Stimulated activated CD4-positive, alpha-beta T cell treated with anti-CD3 and anti-CD28 coated beads, Interleukin-2, amount 100 ng/mL, for 24 hours (primary cell): Measurements from ENCODE around the gene FBXO21.
A peak's percentile ranks its signal among the peaks of the same experiment; 100 is the strongest.
"Not testable (repeated sequence)": the region's sequence is repeated elsewhere in the genome, so short reads cannot be mapped to it uniquely, and the experiment has no call there.

ENCODE experiments used
- DNase-seq, 2 donors: peaks; one replicate each; pipeline ENCODE4 v3.0.0-alpha.2; 2020

FBXO21 gene

GRCh38 chr12:117130801-117131200 is 59.5 kb downstream of the FBXO21 start:
- no peak for DNase-seq

GRCh38 chr12:117129391-117129790 is 60.9 kb downstream of the FBXO21 start:
- no peak for DNase-seq

GRCh38 chr12:117127933-117128823 is 62.1 kb downstream of the FBXO21 start:
- no peak for DNase-seq

- no peak for DNase-seq
Observed at GRCh38 chr12:117126335-117126734, 63.9 kb downstream of the FBXO21 start.

GRCh38 chr12:117125767-117126166 is 64.5 kb downstream of the FBXO21 start:
- no peak for DNase-seq

GRCh38 chr12:117125272-117125613 is 65.0 kb downstream of the FBXO21 start:
- no peak for DNase-seq

GRCh38 chr12:117124421-117125271 is 65.6 kb downstream of the FBXO21 start:
- DNase-seq, result no peak

- no peak for DNase-seq
Observed at GRCh38 chr12:117121441-117121840, 68.8 kb downstream of the FBXO21 start.

- DNase-seq, result no peak
Observed at GRCh38 chr12:117120787-117121186, 69.5 kb downstream of the FBXO21 start.

GRCh38 chr12:117119592-117120198 is 70.6 kb downstream of the FBXO21 start:
- peak in 1 of 2 donors; percentile 22 for DNase-seq

GRCh38 chr12:117118838-117119591 is 71.3 kb downstream of the FBXO21 start:
- no peak for DNase-seq

GRCh38 chr12:117114784-117115183 is 75.5 kb downstream of the FBXO21 start:
- no peak for DNase-seq

- DNase-seq, result no peak
Observed at GRCh38 chr12:117113231-117113630, 77.0 kb downstream of the FBXO21 start.

- no peak for DNase-seq
Observed at GRCh38 chr12:117111821-117112595, 78.3 kb downstream of the FBXO21 start.

- no peak for DNase-seq
Observed at GRCh38 chr12:117111386-117111785, 78.9 kb downstream of the FBXO21 start.

GRCh38 chr12:117109943-117110635 is 80.2 kb downstream of the FBXO21 start:
- DNase-seq, result no peak

GRCh38 chr12:117105902-117106301 is 84.4 kb downstream of the FBXO21 start:
- peak in 1 of 2 donors; percentile 22 for DNase-seq

GRCh38 chr12:117104003-117104402 is 86.3 kb downstream of the FBXO21 start:
- DNase-seq, result not testable (repeated sequence)

- DNase-seq, result no peak
Observed at GRCh38 chr12:117102800-117103181, 87.5 kb downstream of the FBXO21 start.

GRCh38 chr12:117101953-117102799 is 88.1 kb downstream of the FBXO21 start:
- no peak for DNase-seq
